Measurements from ENCODE around the gene LHFPL3. TPM values are rescaled to one million over a fixed set of nuclear protein-coding genes. Genes with fewer than 3 reads are reported as not detected.

Gene LHFPL3
- total and polyA plus RNA-seq, 9 of the 15 experiments (the other 6 are each of a cell fraction or from before 2014, with no cell fraction given), result 0.21 to 0.52 TPM; not detected in 7

DNA sequence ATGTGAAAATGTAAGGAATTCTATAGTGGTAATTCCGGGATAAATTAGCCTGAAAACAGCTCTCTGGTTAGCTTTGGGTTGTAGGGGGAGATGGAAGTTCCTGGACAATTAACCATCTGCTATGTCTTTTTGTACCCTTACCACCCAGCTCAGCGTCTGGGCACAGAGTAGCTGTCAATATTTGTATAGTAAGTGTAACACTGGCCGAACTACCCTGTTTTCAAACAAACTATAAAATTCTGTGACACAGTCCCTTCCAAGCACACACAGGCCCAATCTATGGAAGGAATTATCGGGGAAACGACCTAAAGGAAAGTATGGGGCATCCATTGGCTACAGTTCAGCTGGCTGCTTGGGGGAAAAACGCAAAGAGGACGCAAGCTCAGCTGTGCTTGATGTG is 869 bp upstream of the LHFPL3 start:
- Histone ChIP-seq H3K36me3 (ENCODE audit: control insufficient read depth, insufficient read depth, low read length) (no peaks in the 10 kb centered on the region), H3K4me3 (no peak overlapping the region), H3K79me2 (ENCODE audit: control insufficient read depth, insufficient read depth, low read length) (no peaks in the 10 kb centered on the region), H3K27me3 (ENCODE audit: control insufficient read depth in 2 of 2, insufficient read depth in 2 of 2, low read length in 2 of 2) (peaks cover 23 to 27% of the 10 kb centered on the region in 2 experiments), H4K20me1 (replicated peaks; ENCODE audit: control insufficient read depth, insufficient read depth, low read length) (no peaks in the 10 kb centered on the region), H3K4me1 (replicated peaks in 1 of 2; ENCODE audit: control insufficient read depth in 2 of 2, insufficient read depth in 2 of 2, low read length in 2 of 2) (peaks cover 0 to 14% of the 10 kb centered on the region in 2 experiments; a peak in 1 of 5 replicates), H3K9ac (ENCODE audit: insufficient read depth in 1 of 2, low read depth in 2 of 2, low read length in 2 of 2) (no peak overlapping the region), H2AFZ (ENCODE audit: low read depth, low read length) (no peak overlapping the region), H3K9me1 (ENCODE audit: control insufficient read depth, insufficient read depth, low read length) (no peaks in the 10 kb centered on the region), H3K4me2 (ENCODE audit: insufficient read depth, low read length) (no peak overlapping the region), H3K27ac (ENCODE audit: extremely low read depth, low read depth, low read length) (no peak overlapping the region), H3K9me3 (replicated peaks; ENCODE audit: control insufficient read depth, insufficient read depth, low read depth, low read length) (no peaks in the 10 kb centered on the region)
- 0% methylated on average over 7 of the region's 7 CpGs for WGBS (ENCODE audit: insufficient coverage, low coverage, missing lambda C conversion rate)
- ChIA-PET POLR2A (no interaction called here), CTCF (ENCODE audit: low intra/inter-chr PET ratio) (no interaction called here)
- no TSS peak for BruUV-seq (replicated peaks)
- in situ Hi-C loops (cut with MboI), result no loop called here
- intact Hi-C loops (cut with micrococcal nuclease), result no loop called here
- TF ChIP-seq KLF10 (CRISPR knock-in tag; IDR thresholded peaks at IDR 0.05) (no peak), CBFB (CRISPR knock-in tag; IDR thresholded peaks at IDR 0.05) (no peak), THRAP3 (IDR thresholded peaks at IDR 0.05; ENCODE audit: borderline replicate concordance) (no peak)
- TF ChIP-seq, protein P1, sequence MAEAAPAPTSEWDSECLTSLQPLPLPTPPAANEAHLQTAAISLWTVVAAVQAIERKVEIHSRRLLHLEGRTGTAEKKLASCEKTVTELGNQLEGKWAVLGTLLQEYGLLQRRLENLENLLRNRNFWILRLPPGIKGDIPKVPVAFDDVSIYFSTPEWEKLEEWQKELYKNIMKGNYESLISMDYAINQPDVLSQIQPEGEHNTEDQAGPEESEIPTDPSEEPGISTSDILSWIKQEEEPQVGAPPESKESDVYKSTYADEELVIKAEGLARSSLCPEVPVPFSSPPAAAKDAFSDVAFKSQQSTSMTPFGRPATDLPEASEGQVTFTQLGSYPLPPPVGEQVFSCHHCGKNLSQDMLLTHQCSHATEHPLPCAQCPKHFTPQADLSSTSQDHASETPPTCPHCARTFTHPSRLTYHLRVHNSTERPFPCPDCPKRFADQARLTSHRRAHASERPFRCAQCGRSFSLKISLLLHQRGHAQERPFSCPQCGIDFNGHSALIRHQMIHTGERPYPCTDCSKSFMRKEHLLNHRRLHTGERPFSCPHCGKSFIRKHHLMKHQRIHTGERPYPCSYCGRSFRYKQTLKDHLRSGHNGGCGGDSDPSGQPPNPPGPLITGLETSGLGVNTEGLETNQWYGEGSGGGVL (CRISPR knock-in tag; IDR thresholded peaks at IDR 0.05), result no peak
- ATAC-seq (no peak), FAIRE-seq (no peak), DNase-seq (ENCODE audit: extremely low read depth in 1 of 4, low spot score in 3 of 4) (no peak)

DNA sequence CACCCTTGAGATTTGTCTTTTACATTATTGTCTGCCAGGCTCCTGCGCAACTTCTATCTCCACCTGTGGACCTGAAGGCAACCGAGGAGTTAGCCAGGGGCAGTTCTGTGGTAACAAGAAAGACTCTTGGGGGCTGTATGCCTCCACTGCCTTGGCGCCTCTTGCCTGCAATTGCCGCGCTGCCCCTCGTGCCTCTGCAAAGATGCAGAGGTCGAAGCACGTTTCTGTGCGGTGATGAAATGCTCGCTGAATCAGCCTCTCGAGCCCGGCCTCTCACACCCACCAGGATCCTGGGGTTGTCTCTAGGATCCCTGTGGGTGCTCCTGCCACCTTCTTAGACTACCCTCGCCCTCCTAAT is 486 bp upstream of the LHFPL3 start:
- Histone ChIP-seq H3K9me1 (ENCODE audit: control insufficient read depth, insufficient read depth, low read length) (no peaks in the 10 kb centered on the region), H3K9me3 (replicated peaks; ENCODE audit: control insufficient read depth, insufficient read depth, low read depth, low read length) (no peaks in the 10 kb centered on the region), H3K79me2 (ENCODE audit: control insufficient read depth, insufficient read depth, low read length) (no peaks in the 10 kb centered on the region), H3K9ac (ENCODE audit: insufficient read depth in 1 of 2, low read depth in 2 of 2, low read length in 2 of 2) (no peak overlapping the region), H2AFZ (ENCODE audit: low read depth, low read length) (no peak overlapping the region), H3K27ac (ENCODE audit: extremely low read depth, low read depth, low read length) (no peak overlapping the region), H3K4me3 (no peak overlapping the region), H3K36me3 (ENCODE audit: control insufficient read depth, insufficient read depth, low read length) (no peaks in the 10 kb centered on the region), H3K4me1 (replicated peaks in 1 of 2; ENCODE audit: control insufficient read depth in 2 of 2, insufficient read depth in 2 of 2, low read length in 2 of 2) (peaks cover 0 to 14% of the 10 kb centered on the region in 2 experiments; a peak in 1 of 5 replicates), H3K4me2 (ENCODE audit: insufficient read depth, low read length) (no peak overlapping the region), H4K20me1 (replicated peaks; ENCODE audit: control insufficient read depth, insufficient read depth, low read length) (no peaks in the 10 kb centered on the region), H3K27me3 (ENCODE audit: control insufficient read depth in 2 of 2, insufficient read depth in 2 of 2, low read length in 2 of 2) (peaks cover 23 to 27% of the 10 kb centered on the region in 2 experiments)
- FAIRE-seq (no peak), DNase-seq (ENCODE audit: extremely low read depth in 1 of 4, low spot score in 3 of 4) (no peak), ATAC-seq (no peak)
- intact Hi-C loops (cut with micrococcal nuclease) (no loop called here), in situ Hi-C loops (cut with MboI) (no loop called here)
- ChIA-PET POLR2A (no interaction called here), CTCF (ENCODE audit: low intra/inter-chr PET ratio) (no interaction called here)
- WGBS (ENCODE audit: insufficient coverage, low coverage, missing lambda C conversion rate), result 4% methylated on average over 13 of the region's 13 CpGs
- no TSS peak for BruUV-seq (replicated peaks)
- TF ChIP-seq PRPF4 (IDR thresholded peaks at IDR 0.05; ENCODE audit: insufficient read depth, low read depth, low read length, poor library complexity, severe bottlenecking), result no peak
- TF ChIP-seq, protein P2, sequence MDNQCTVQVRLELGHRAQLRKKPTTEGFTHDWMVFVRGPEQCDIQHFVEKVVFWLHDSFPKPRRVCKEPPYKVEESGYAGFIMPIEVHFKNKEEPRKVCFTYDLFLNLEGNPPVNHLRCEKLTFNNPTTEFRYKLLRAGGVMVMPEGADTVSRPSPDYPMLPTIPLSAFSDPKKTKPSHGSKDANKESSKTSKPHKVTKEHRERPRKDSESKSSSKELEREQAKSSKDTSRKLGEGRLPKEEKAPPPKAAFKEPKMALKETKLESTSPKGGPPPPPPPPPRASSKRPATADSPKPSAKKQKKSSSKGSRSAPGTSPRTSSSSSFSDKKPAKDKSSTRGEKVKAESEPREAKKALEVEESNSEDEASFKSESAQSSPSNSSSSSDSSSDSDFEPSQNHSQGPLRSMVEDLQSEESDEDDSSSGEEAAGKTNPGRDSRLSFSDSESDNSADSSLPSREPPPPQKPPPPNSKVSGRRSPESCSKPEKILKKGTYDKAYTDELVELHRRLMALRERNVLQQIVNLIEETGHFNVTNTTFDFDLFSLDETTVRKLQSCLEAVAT (IDR thresholded peaks at IDR 0.05), result no peak
- TF ChIP-seq HDAC1 (IDR thresholded peaks at IDR 0.05), result no peak
- no peak for TF ChIP-seq LCOR (CRISPR knock-in tag; IDR thresholded peaks at IDR 0.05)
- no peak for TF ChIP-seq ELF1 (tag; IDR thresholded peaks at IDR 0.05)
- TF ChIP-seq, protein P3, sequence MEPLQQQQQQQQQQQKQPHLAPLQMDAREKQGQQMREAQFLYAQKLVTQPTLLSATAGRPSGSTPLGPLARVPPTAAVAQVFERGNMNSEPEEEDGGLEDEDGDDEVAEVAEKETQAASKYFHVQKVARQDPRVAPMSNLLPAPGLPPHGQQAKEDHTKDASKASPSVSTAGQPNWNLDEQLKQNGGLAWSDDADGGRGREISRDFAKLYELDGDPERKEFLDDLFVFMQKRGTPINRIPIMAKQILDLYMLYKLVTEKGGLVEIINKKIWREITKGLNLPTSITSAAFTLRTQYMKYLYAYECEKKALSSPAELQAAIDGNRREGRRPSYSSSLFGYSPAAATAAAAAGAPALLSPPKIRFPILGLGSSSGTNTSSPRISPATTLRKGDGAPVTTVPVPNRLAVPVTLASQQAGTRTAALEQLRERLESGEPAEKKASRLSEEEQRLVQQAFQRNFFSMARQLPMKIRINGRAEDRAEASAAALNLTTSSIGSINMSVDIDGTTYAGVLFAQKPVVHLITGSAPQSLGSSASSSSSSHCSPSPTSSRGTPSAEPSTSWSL (CRISPR knock-in tag; IDR thresholded peaks at IDR 0.05; ENCODE audit: borderline replicate concordance), result no peak

Measured in K562 (cell line).